ENCODE results near the gene PAPPA. TPM values are rescaled to one million over a fixed set of nuclear protein-coding genes. Genes with fewer than 3 reads are reported as not detected.

Gene PAPPA
- total RNA-seq, 1 experiment from 2014 or later = 0.05 TPM

GRCh38 chr9:116181853-116182610 lies 28.4 kb downstream of the PAPPA start:
- no peak overlapping the region for H3K4me3 ChIP-seq (replicated peaks in 1 of 2; ENCODE audit: low read depth in 1 of 2, low read length in 2 of 2)
- H2AFZ ChIP-seq (ENCODE audit: low read depth, low read length, poor library complexity, severe bottlenecking) = no peak overlapping the region
- ChIA-PET RAD21 (ENCODE audit: low non-redundant PET in 1 of 2, low total read pairs in 2 of 2, uncharacterized antibody in 2 of 2, unreplicated experiment in 2 of 2) (no interaction called here), POLR2A (no interaction called here), CTCF (no interaction called here)
- H3K9me2 ChIP-seq (ENCODE audit: insufficient read depth) = no peaks in the 10 kb centered on the region
- BruUV-seq (replicated peaks) = no TSS peak
- H3K27me3 ChIP-seq (ENCODE audit: insufficient read depth, low read length) = peaks cover 66% of the 10 kb centered on the region
- no peaks in the 10 kb centered on the region for H3K36me3 ChIP-seq (ENCODE audit: control insufficient read depth in 1 of 2, insufficient read depth in 2 of 2, low read length in 2 of 2)
- H3K9ac ChIP-seq (ENCODE audit: low read length) = no peak overlapping the region
- H3K4me2 ChIP-seq (ENCODE audit: low read length) = no peak overlapping the region
- ATAC-seq (no peak), DNase-seq (ENCODE audit: low read depth, low spot score) (no peak)
- no peaks in the 10 kb centered on the region for H3K9me3 ChIP-seq (ENCODE audit: control insufficient read depth in 1 of 2, insufficient read depth in 1 of 2, low read depth in 1 of 2, low read length in 2 of 2)
- TF ChIP-seq TCF7L2 (IDR thresholded peaks at IDR 0.05; ENCODE audit: borderline replicate concordance, extremely low read depth, insufficient read depth, insufficient read length) (no peak), EZH2phosphoT487 (IDR thresholded peaks at IDR 0.05; ENCODE audit: borderline replicate concordance) (no peak), CBX3 (IDR thresholded peaks at IDR 0.05; ENCODE audit: low read depth) (no peak), ELF1 (IDR thresholded peaks at IDR 0.05; ENCODE audit: borderline replicate concordance, low read depth) (no peak), RAD21 (IDR thresholded peaks at IDR 0.05; ENCODE audit: low read depth) (no peak), SIN3A (IDR thresholded peaks at IDR 0.05; ENCODE audit: low read depth) (no peak), SRF (IDR thresholded peaks at IDR 0.05; ENCODE audit: low read depth) (no peak), CTCF (IDR thresholded peaks at IDR 0.05 in 2 of 3, conservative IDR thresholded peaks at IDR 0.05 in 1 of 3; ENCODE audit: borderline replicate concordance in 1 of 3, insufficient read depth in 1 of 3, low read depth in 2 of 3, low read length in 2 of 3) (no peak), ZNF274 (IDR thresholded peaks at IDR 0.05; ENCODE audit: low read depth, low read length) (no peak), POLR2AphosphoS5 (IDR thresholded peaks at IDR 0.05; ENCODE audit: low read depth, low read length) (no peak), FOSL1 (IDR thresholded peaks at IDR 0.05; ENCODE audit: low read depth) (no peak), MAX (IDR thresholded peaks at IDR 0.05) (no peak), REST (IDR thresholded peaks at IDR 0.05; ENCODE audit: low read depth) (no peak)
- no peaks in the 10 kb centered on the region for H3K79me2 ChIP-seq (ENCODE audit: insufficient read depth, low read length)
- no peaks in the 10 kb centered on the region for H3K4me1 ChIP-seq (ENCODE audit: control insufficient read depth in 1 of 2, insufficient read depth in 2 of 2, low read length in 2 of 2)
- intact Hi-C loops (cut with micrococcal nuclease) = no loop called here
- no peaks in the 10 kb centered on the region for H4K20me1 ChIP-seq (ENCODE audit: insufficient read depth)
- H3K27ac ChIP-seq (ENCODE audit: low read depth, low read length) = no peak overlapping the region
